Right atrium auricular region (tissue), 2 donors: ENCODE measurements around the gene NRG3. TPM values are rescaled to one million over a fixed set of nuclear protein-coding genes. Genes with fewer than 3 reads are reported as not detected.

Experiments
- DNase-seq: peaks from one replicate; pipeline ENCODE4 v3.0.0-alpha.2; 2019; ENCODE audit warnings: low spot score
- H3K27ac ChIP-seq, 2 donors: fragments of 200-600 bp; sonication (generic); 1 replicate in 1 of 2; 2 replicates in 1 of 2; pipeline ENCODE4 v1.5.1; 2016 to 2019
- H3K27me3 ChIP-seq, 2 donors: fragments of 200-600 bp; sonication (generic); one replicate each; pipeline versions ENCODE4 v1.5.1 to v1.6.0; 2017 to 2019
- H3K36me3 ChIP-seq: fragments of 200-600 bp; sonication (generic); one replicate; pipeline ENCODE4 v1.5.1; 2016
- H3K4me1 ChIP-seq, 2 donors: fragments of 200-600 bp; sonication (generic); one replicate each; pipeline versions ENCODE4 v1.5.1 to v1.6.0; 2017 to 2019
- H3K4me3 ChIP-seq, 2 donors: fragments of 200-600 bp; sonication (generic); 1 replicate in 1 of 2; 2 replicates in 1 of 2; pipeline ENCODE4 v1.5.1; 2017 to 2019; ENCODE audit warnings: mild to moderate bottlenecking in 1 of 2, moderate library complexity in 1 of 2
- H3K9me3 ChIP-seq, 2 donors: fragments of 200-600 bp; sonication (generic); one replicate each; pipeline ENCODE4 v1.5.1; 2019
- total RNA-seq, 2 donors: library from RNA; depleted of rRNA; stranded (reverse); fragments of >200 nt; gene quantifications; one replicate each; pipeline ENCODE4 v1.1.0, GENCODE V29; 2016
- TF ChIP-seq, protein P1 (sequence below), 2 donors: fragments of 200-600 bp; sonication (generic); IDR thresholded peaks; one replicate each; pipeline ENCODE4 v1.5.1; 2019; ENCODE audit warnings: antibody characterized with exemption in 2 of 2

Gene NRG3
- total RNA-seq, 2 donors from 2014 or later: 0.70 to 1.4 TPM

DNA sequence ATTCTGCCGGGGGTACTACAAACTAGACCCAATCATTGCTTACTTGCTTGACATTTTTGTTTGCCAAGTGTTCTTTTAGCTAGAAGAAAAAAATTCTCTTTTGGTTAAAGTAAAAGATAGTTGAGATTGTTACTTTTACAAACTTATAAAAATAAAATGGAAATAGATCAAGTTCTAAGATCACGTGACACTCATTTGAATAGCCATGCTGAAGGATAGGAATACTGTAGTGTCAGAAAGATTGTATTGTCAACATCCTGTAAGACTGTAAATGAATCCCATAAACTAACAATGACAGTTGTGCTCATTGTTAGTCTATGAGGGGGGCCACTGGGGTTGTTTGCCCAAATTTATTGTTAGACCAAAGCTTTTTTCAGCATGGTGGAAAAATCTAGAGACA is 10.5 kb downstream of the NRG3 start:
- Histone ChIP-seq H3K9me3 (no peaks in the 10 kb centered on the region), H3K27ac (no peak overlapping the region), H3K4me1 (no peaks in the 10 kb centered on the region), H3K27me3 (peaks cover 0 to 3% of the 10 kb centered on the region in 2 donors), H3K4me3 (no peak overlapping the region), H3K36me3 (no peaks in the 10 kb centered on the region)
- TF ChIP-seq, protein P1, sequence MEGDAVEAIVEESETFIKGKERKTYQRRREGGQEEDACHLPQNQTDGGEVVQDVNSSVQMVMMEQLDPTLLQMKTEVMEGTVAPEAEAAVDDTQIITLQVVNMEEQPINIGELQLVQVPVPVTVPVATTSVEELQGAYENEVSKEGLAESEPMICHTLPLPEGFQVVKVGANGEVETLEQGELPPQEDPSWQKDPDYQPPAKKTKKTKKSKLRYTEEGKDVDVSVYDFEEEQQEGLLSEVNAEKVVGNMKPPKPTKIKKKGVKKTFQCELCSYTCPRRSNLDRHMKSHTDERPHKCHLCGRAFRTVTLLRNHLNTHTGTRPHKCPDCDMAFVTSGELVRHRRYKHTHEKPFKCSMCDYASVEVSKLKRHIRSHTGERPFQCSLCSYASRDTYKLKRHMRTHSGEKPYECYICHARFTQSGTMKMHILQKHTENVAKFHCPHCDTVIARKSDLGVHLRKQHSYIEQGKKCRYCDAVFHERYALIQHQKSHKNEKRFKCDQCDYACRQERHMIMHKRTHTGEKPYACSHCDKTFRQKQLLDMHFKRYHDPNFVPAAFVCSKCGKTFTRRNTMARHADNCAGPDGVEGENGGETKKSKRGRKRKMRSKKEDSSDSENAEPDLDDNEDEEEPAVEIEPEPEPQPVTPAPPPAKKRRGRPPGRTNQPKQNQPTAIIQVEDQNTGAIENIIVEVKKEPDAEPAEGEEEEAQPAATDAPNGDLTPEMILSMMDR (IDR thresholded peaks at IDR 0.05): no peak
- no peak for DNase-seq

GRCh38 chr10:81886939-81887338 is 11.9 kb downstream of the NRG3 start:
- no peaks in the 10 kb centered on the region for H3K36me3 ChIP-seq
- no peaks in the 10 kb centered on the region for H3K9me3 ChIP-seq
- no peaks in the 10 kb centered on the region for H3K4me1 ChIP-seq
- H3K4me3 ChIP-seq: no peak overlapping the region
- TF ChIP-seq, protein P1 (IDR thresholded peaks at IDR 0.05): no peak
- H3K27ac ChIP-seq: no peak overlapping the region
- no peaks in the 10 kb centered on the region for H3K27me3 ChIP-seq
- no peak for DNase-seq

DNA sequence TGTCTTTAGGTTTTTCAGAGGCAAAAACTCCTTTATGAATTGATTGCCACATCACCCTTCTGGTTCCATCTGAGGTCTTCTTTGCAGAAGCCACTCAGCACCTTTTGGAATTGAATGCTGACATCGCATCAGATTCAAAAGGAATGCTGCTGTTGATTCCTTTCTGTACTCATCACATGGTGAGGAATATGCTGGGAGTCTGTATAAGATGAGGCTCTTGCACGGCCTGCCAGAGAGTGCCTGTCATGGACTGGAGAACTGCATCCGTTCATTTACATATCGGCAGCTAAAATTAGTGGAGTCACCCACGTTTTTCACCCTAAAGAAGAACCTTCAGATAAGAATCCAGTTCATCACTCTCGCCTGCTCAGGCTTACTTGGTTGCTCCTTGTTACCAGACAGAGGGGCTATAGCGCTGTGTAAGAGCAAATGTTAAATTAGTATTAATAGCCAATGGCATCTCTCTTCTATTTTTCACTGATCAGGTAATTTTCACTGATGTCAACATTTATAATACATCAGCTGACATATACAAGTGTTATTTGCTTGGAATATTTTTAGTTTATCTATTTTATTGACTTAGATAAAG is 14.3 kb downstream of the NRG3 start:
- TF ChIP-seq, protein P1 (IDR thresholded peaks at IDR 0.05): no peak
- H3K4me1 ChIP-seq: no peaks in the 10 kb centered on the region
- H3K36me3 ChIP-seq: no peaks in the 10 kb centered on the region
- no peak overlapping the region for H3K4me3 ChIP-seq
- H3K27me3 ChIP-seq: no peaks in the 10 kb centered on the region
- H3K9me3 ChIP-seq: no peaks in the 10 kb centered on the region
- DNase-seq: no peak
- no peak overlapping the region for H3K27ac ChIP-seq

- no peaks in the 10 kb centered on the region for H3K27me3 ChIP-seq
- no peak overlapping the region for H3K4me3 ChIP-seq
- no peaks in the 10 kb centered on the region for H3K4me1 ChIP-seq
- no peak overlapping the region for H3K27ac ChIP-seq
- H3K36me3 ChIP-seq: no peaks in the 10 kb centered on the region
- no peak for DNase-seq
- no peaks in the 10 kb centered on the region for H3K9me3 ChIP-seq
- TF ChIP-seq, protein P1 (IDR thresholded peaks at IDR 0.05): no peak
Measured at GRCh38 chr10:81894616-81895015, 19.6 kb downstream of the NRG3 start.

- TF ChIP-seq, protein P1 (IDR thresholded peaks at IDR 0.05): no peak
- H3K4me1 ChIP-seq: no peaks in the 10 kb centered on the region
- no peaks in the 10 kb centered on the region for H3K9me3 ChIP-seq
- no peak overlapping the region for H3K4me3 ChIP-seq
- no peak overlapping the region for H3K27ac ChIP-seq
- DNase-seq: no peak
- H3K27me3 ChIP-seq: no peaks in the 10 kb centered on the region
- no peaks in the 10 kb centered on the region for H3K36me3 ChIP-seq
Measured at GRCh38 chr10:81898518-81898917, 23.5 kb downstream of the NRG3 start.

- DNase-seq: no peak
- TF ChIP-seq, protein P1 (IDR thresholded peaks at IDR 0.05): no peak
- no peaks in the 10 kb centered on the region for H3K9me3 ChIP-seq
- H3K27ac ChIP-seq: no peak overlapping the region
- H3K4me3 ChIP-seq: no peak overlapping the region
- no peaks in the 10 kb centered on the region for H3K4me1 ChIP-seq
- H3K36me3 ChIP-seq: no peaks in the 10 kb centered on the region
- H3K27me3 ChIP-seq: no peaks in the 10 kb centered on the region
Measured at GRCh38 chr10:81900989-81901388, 26.0 kb downstream of the NRG3 start.
